ENCODE results near the gene RPS6KB2. TPM values are rescaled to one million over a fixed set of nuclear protein-coding genes. Genes with fewer than 3 reads are reported as not detected.
A peak's percentile ranks its signal among the peaks of the same experiment; 100 is the strongest.

RPS6KB2 gene
- polyA plus RNA-seq, 4 donors, result 39.0 to 88.1 (median 74.3) TPM

DNA sequence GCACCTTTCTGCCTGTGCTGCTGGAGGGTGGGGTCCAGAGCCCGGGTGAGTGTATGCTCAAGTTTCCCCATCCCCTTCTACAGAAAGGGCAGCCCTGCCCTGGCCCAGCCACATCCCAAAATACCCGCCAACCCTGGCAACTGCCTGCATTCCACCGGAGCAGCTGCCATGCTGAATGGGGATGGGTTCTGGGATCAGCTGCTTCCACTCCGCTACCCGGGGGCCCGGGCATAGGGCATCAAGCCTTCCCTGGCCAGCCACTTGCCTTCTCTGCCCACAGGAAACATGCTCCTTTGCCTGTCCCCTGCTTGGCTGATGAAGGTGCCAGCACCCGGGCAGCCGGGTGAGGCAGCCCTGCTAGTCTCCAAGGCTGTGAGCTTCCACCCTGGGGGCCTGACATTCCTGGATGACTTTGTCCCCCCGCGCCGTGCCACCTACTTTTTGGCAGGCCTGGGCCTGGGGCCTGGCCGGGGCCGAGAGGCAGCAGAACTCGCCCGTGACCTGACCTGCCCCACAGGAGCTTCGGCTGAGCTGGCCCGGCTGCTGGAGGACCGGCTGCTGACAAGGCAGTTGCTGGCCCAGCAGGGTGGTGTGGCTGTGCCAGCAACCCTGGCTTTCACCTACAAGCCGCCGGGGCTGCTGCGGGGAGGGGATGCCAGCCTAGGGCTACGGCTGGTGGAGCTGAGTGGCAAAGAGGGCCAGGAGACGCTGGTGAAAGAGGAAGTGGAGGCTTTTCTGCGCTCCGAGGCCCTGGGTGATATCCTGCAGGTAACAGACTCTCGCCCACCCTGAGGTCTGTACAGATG is 9.6 kb upstream of the RPS6KB2 start:
- Histone ChIP-seq H3K36me3 (ENCODE audit: control insufficient read depth in 3 of 3, insufficient read depth in 2 of 3, low read depth in 1 of 3, low read length in 3 of 3) (no peaks in the 10 kb centered on the region), H3K27me3 (ENCODE audit: control insufficient read depth in 3 of 3, insufficient read depth in 3 of 3, low read length in 3 of 3) (peaks cover 0 to 8% (median 0%) of the 10 kb centered on the region in 3 donors), H3K27ac (ENCODE audit: low read depth in 1 of 3, low read length in 2 of 3) (no peak overlapping the region), H3K9me3 (ENCODE audit: control insufficient read depth in 2 of 2, insufficient read depth in 1 of 2, low read depth in 1 of 2, low read length in 1 of 2) (no peaks in the 10 kb centered on the region), H3K4me1 (ENCODE audit: control insufficient read depth in 3 of 3, insufficient read depth in 2 of 3, low read depth in 1 of 3, low read length in 2 of 3) (peaks cover 0 to 20% (median 2%) of the 10 kb centered on the region in 3 donors), H3K4me3 (ENCODE audit: low read depth in 1 of 3, low read length in 3 of 3) (no peak overlapping the region)
- WGBS, 3 donors, result 70 to 73% (median 72%) methylated on average over 26 of the region's 26 CpGs
- FAIRE-seq (no peak), DNase-seq (no peak)

GRCh38 chr11:67419325-67420049 is 8.8 kb upstream of the RPS6KB2 start:
- no peak overlapping the region for H3K27ac ChIP-seq (ENCODE audit: low read depth in 1 of 3, low read length in 2 of 3)
- peaks cover 0 to 6% (median 0%) of the 10 kb centered on the region in 3 donors for H3K27me3 ChIP-seq (ENCODE audit: control insufficient read depth in 3 of 3, insufficient read depth in 3 of 3, low read length in 3 of 3)
- no peaks in the 10 kb centered on the region for H3K36me3 ChIP-seq (ENCODE audit: control insufficient read depth in 3 of 3, insufficient read depth in 2 of 3, low read depth in 1 of 3, low read length in 3 of 3)
- no peaks in the 10 kb centered on the region for H3K9me3 ChIP-seq (ENCODE audit: control insufficient read depth in 2 of 2, insufficient read depth in 1 of 2, low read depth in 1 of 2, low read length in 1 of 2)
- WGBS, 3 donors, result 90 to 94% (median 91%) methylated on average over 20 to 21 of the region's 21 CpGs
- DNase-seq (no peak), FAIRE-seq (no peak)
- H3K4me1 ChIP-seq (ENCODE audit: control insufficient read depth in 3 of 3, insufficient read depth in 2 of 3, low read depth in 1 of 3, low read length in 2 of 3), result peaks cover 0 to 20% (median 2%) of the 10 kb centered on the region in 3 donors
- H3K4me3 ChIP-seq (ENCODE audit: low read depth in 1 of 3, low read length in 3 of 3), result no peak overlapping the region

DNA sequence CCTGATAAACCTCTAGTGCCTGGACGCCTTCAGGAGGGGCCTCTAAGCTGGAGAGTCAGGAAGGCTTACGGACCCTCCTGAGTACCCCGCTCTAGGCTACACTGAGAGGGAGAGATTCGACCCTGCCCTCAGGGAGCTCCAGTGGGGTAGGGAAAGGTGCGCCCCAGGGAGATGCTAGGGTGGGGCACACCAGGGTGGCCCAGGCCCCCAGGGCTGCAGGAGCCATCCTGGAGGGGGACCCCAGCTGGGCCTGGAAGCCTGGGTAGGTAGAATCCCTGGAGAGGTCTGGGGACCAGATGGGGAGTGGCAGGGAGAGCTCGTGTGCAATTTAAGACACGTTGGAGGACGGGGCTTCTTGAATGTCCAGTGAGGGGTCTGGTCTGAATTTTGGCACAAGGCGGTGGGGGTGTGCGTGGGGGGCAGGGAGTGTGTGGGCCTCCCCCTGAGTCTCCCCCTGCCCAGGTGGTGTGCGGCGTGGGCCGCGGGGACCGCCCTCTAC is 8.1 kb upstream of the RPS6KB2 start:
- Histone ChIP-seq H3K36me3 (ENCODE audit: control insufficient read depth in 3 of 3, insufficient read depth in 2 of 3, low read depth in 1 of 3, low read length in 3 of 3) (peaks cover 0 to 2% (median 0%) of the 10 kb centered on the region in 3 donors), H3K27ac (ENCODE audit: low read depth in 1 of 3, low read length in 2 of 3) (peak overlapping the region in 2 of 3 donors; percentile 76 to 94), H3K4me1 (ENCODE audit: control insufficient read depth in 3 of 3, insufficient read depth in 2 of 3, low read depth in 1 of 3, low read length in 2 of 3) (peaks cover 0 to 15% (median 0%) of the 10 kb centered on the region in 3 donors), H3K27me3 (ENCODE audit: control insufficient read depth in 3 of 3, insufficient read depth in 3 of 3, low read length in 3 of 3) (peaks cover 0 to 1% (median 0%) of the 10 kb centered on the region in 3 donors), H3K9me3 (ENCODE audit: control insufficient read depth in 2 of 2, insufficient read depth in 1 of 2, low read depth in 1 of 2, low read length in 1 of 2) (no peaks in the 10 kb centered on the region), H3K4me3 (ENCODE audit: low read depth in 1 of 3, low read length in 3 of 3) (peak overlapping the region; percentile 21 to 70 (median 54))
- DNase-seq (no peak), FAIRE-seq (no peak)
- 29 to 33% (median 31%) methylated on average over 14 to 15 of the region's 15 CpGs for WGBS, 3 donors

- peaks cover 0 to 2% (median 0%) of the 10 kb centered on the region in 3 donors for H3K36me3 ChIP-seq (ENCODE audit: control insufficient read depth in 3 of 3, insufficient read depth in 2 of 3, low read depth in 1 of 3, low read length in 3 of 3)
- peaks cover 0 to 14% (median 0%) of the 10 kb centered on the region in 3 donors for H3K4me1 ChIP-seq (ENCODE audit: control insufficient read depth in 3 of 3, insufficient read depth in 2 of 3, low read depth in 1 of 3, low read length in 2 of 3)
- peak overlapping the region; percentile 65 to 94 (median 76) for H3K27ac ChIP-seq (ENCODE audit: low read depth in 1 of 3, low read length in 2 of 3)
- no peaks in the 10 kb centered on the region for H3K9me3 ChIP-seq (ENCODE audit: control insufficient read depth in 2 of 2, insufficient read depth in 1 of 2, low read depth in 1 of 2, low read length in 1 of 2)
- no peaks in the 10 kb centered on the region for H3K27me3 ChIP-seq (ENCODE audit: control insufficient read depth in 3 of 3, insufficient read depth in 3 of 3, low read length in 3 of 3)
- DNase-seq (peak; percentile 97 to 98), FAIRE-seq (no peak)
- H3K4me3 ChIP-seq (ENCODE audit: low read depth in 1 of 3, low read length in 3 of 3), result peak overlapping the region; percentile 36 to 70 (median 54)
- 0 to 1% (median 1%) methylated on average over 65 to 97 of the region's 97 CpGs for WGBS, 3 donors
These were observed 7.5 kb upstream of the RPS6KB2 start for GRCh38 chr11:67420646-67421429.

DNA sequence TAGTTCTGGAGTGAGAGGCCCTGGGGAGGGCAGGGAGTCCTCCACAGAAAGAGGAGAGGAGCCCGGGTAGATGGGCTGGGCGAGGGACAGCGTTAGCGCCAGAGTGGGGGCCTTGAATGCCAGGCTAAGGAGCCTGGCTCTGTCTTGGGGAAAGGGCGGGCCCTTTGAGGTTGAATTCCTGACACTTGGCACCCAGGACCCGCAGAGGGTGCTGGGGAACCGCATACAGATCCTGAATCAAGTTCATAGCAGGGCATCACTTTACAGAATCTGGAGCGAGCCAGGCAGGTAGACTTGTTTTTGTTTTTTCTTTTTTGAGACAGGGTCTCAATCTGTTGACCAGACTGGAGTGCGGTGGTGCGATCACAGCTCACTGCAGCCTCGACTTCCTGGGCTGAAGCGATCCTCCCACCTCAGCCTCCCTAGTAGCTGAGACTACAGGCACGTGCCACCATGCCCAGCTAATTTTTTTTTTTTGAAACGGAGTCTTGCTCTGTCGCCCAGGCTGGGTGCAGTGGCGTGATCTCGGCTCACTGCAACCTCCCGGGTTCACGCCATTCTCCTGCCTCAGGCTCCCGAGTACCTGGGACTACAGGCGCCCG is 6.8 kb upstream of the RPS6KB2 start:
- H3K9me3 ChIP-seq (ENCODE audit: control insufficient read depth in 2 of 2, insufficient read depth in 1 of 2, low read depth in 1 of 2, low read length in 1 of 2), result no peaks in the 10 kb centered on the region
- 58 to 73% (median 67%) methylated on average over 22 of the region's 22 CpGs for WGBS, 3 donors
- H3K4me3 ChIP-seq (ENCODE audit: low read depth in 1 of 3, low read length in 3 of 3), result peak overlapping the region in 1 of 3 donors; percentile 36
- no peak for DNase-seq
- FAIRE-seq, result no peak
- peaks cover 0 to 14% (median 0%) of the 10 kb centered on the region in 3 donors for H3K4me1 ChIP-seq (ENCODE audit: control insufficient read depth in 3 of 3, insufficient read depth in 2 of 3, low read depth in 1 of 3, low read length in 2 of 3)
- H3K27me3 ChIP-seq (ENCODE audit: control insufficient read depth in 3 of 3, insufficient read depth in 3 of 3, low read length in 3 of 3), result no peaks in the 10 kb centered on the region
- peaks cover 0 to 2% (median 0%) of the 10 kb centered on the region in 3 donors for H3K36me3 ChIP-seq (ENCODE audit: control insufficient read depth in 3 of 3, insufficient read depth in 2 of 3, low read depth in 1 of 3, low read length in 3 of 3)
- H3K27ac ChIP-seq (ENCODE audit: low read depth in 1 of 3, low read length in 2 of 3), result peak overlapping the region in 2 of 3 donors; percentile 46 to 65

DNA sequence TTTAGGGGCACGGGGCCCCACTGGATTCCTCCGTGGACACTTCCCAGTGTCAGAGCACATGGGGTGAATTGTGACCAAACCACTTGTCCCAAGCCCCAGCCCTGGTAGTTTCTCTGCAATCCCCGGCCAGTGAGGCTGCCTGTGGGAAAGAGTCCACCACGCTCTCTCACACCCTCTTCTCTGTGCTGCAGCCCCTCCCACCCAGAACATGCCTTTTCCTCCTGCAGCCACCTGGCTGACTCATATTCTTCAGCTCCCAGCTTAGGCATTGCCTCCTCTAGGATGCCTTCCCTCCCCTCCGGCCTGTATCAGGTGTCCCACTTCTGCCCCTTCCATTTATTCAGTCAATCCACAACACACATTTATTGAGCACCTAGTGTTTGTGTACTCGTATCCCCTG is 5.4 kb upstream of the RPS6KB2 start:
- DNase-seq (peak in 1 of 2 donors; percentile 36), FAIRE-seq (no peak)
- Histone ChIP-seq H3K27me3 (ENCODE audit: control insufficient read depth in 3 of 3, insufficient read depth in 3 of 3, low read length in 3 of 3) (no peaks in the 10 kb centered on the region), H3K9me3 (ENCODE audit: control insufficient read depth in 2 of 2, insufficient read depth in 1 of 2, low read depth in 1 of 2, low read length in 1 of 2) (no peaks in the 10 kb centered on the region), H3K36me3 (ENCODE audit: control insufficient read depth in 3 of 3, insufficient read depth in 2 of 3, low read depth in 1 of 3, low read length in 3 of 3) (peaks cover 0 to 2% (median 0%) of the 10 kb centered on the region in 3 donors), H3K4me1 (ENCODE audit: control insufficient read depth in 3 of 3, insufficient read depth in 2 of 3, low read depth in 1 of 3, low read length in 2 of 3) (peaks cover 0 to 19% (median 0%) of the 10 kb centered on the region in 3 donors), H3K27ac (ENCODE audit: low read depth in 1 of 3, low read length in 2 of 3) (no peak overlapping the region), H3K4me3 (ENCODE audit: low read depth in 1 of 3, low read length in 3 of 3) (no peak overlapping the region)
- WGBS, 3 donors, result 46 to 65% (median 61%) methylated on average over 6 of the region's 6 CpGs

DNA sequence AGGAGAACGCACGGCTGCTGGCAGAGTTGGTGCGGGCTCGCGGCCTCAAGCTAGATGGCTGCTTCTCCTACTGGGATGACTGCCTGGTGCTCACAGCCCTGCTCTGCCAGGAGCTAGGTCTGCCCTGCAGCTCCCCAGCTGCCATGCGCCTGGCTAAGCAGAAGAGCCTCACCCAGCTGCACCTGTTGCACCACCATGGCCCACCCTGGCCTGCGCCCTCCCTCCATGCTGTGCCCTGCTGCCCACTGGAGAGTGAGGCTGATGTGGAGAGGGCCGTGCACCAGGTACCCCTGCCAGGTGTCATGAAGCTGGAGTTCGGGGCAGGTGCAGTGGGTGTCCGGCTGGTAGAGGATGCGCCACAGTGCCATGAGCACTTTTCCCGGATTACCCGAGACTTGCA is 4.8 kb upstream of the RPS6KB2 start:
- peaks cover 0 to 19% (median 0%) of the 10 kb centered on the region in 3 donors for H3K4me1 ChIP-seq (ENCODE audit: control insufficient read depth in 3 of 3, insufficient read depth in 2 of 3, low read depth in 1 of 3, low read length in 2 of 3)
- H3K4me3 ChIP-seq (ENCODE audit: low read depth in 1 of 3, low read length in 3 of 3), result no peak overlapping the region
- H3K9me3 ChIP-seq (ENCODE audit: control insufficient read depth in 2 of 2, insufficient read depth in 1 of 2, low read depth in 1 of 2, low read length in 1 of 2), result no peaks in the 10 kb centered on the region
- H3K36me3 ChIP-seq (ENCODE audit: control insufficient read depth in 3 of 3, insufficient read depth in 2 of 3, low read depth in 1 of 3, low read length in 3 of 3), result peaks cover 0 to 2% (median 0%) of the 10 kb centered on the region in 3 donors
- no peaks in the 10 kb centered on the region for H3K27me3 ChIP-seq (ENCODE audit: control insufficient read depth in 3 of 3, insufficient read depth in 3 of 3, low read length in 3 of 3)
- 94 to 96% (median 95%) methylated on average over 13 of the region's 13 CpGs for WGBS, 3 donors
- DNase-seq (no peak), FAIRE-seq (no peak)
- H3K27ac ChIP-seq (ENCODE audit: low read depth in 1 of 3, low read length in 2 of 3), result no peak overlapping the region

Measured in small intestine (tissue), 7 donors.